HUES6 (cell line): ENCODE results near the gene KRT25.

ENCODE experiments used
- H3K27ac ChIP-seq: 2 replicates; pipeline ENCODE4 v1.7.0; 2013; ENCODE audit warnings: low read depth, mild to moderate bottlenecking, low read length, inconsistent platforms
- H3K27me3 ChIP-seq: 2 replicates; pipeline ENCODE4 v1.6.1; 2013; ENCODE audit warnings: low read length; ENCODE audit not compliant: control insufficient read depth, insufficient read depth
- H3K36me3 ChIP-seq: 2 replicates; pipeline ENCODE4 v1.6.1; 2013; ENCODE audit warnings: low read length; ENCODE audit not compliant: control insufficient read depth, insufficient read depth
- H3K4me1 ChIP-seq: 2 replicates; pipeline ENCODE4 v1.6.1; 2013; ENCODE audit warnings: low read length; ENCODE audit not compliant: control insufficient read depth, insufficient read depth
- H3K4me3 ChIP-seq: 2 replicates; pipeline ENCODE4 v1.5.1; 2013; ENCODE audit warnings: low read depth, low read length
- H3K9ac ChIP-seq: one replicate; pipeline ENCODE4 v1.6.1; 2013; ENCODE audit warnings: mild to moderate bottlenecking, low read length
- H3K9me3 ChIP-seq: 2 replicates; pipeline ENCODE4 v1.6.1; 2013; ENCODE audit warnings: low read depth, low read length; ENCODE audit not compliant: control insufficient read depth, insufficient read depth

KRT25 gene

GRCh38 chr17:40782450-40782849 is 27.3 kb upstream of the KRT25 start, which contains the start of gene KRT27:
TSS of gene KRT27 (minus strand) at chr17:40782550. CDS start at chr17:40782493, 57 bp downstream.
- no peak within 1 kb of the TSS for H3K4me3 ChIP-seq
- no peaks in the 10 kb centered on the region for H3K9me3 ChIP-seq
- no peaks in the 10 kb centered on the region for H3K4me1 ChIP-seq
- no peaks in the 10 kb centered on the region for H3K36me3 ChIP-seq
- peaks cover 29% of the 10 kb centered on the region for H3K27me3 ChIP-seq
- H3K27ac ChIP-seq, result no peak within 1 kb of the TSS
- H3K9ac ChIP-seq, result no peak within 1 kb of the TSS

DNA sequence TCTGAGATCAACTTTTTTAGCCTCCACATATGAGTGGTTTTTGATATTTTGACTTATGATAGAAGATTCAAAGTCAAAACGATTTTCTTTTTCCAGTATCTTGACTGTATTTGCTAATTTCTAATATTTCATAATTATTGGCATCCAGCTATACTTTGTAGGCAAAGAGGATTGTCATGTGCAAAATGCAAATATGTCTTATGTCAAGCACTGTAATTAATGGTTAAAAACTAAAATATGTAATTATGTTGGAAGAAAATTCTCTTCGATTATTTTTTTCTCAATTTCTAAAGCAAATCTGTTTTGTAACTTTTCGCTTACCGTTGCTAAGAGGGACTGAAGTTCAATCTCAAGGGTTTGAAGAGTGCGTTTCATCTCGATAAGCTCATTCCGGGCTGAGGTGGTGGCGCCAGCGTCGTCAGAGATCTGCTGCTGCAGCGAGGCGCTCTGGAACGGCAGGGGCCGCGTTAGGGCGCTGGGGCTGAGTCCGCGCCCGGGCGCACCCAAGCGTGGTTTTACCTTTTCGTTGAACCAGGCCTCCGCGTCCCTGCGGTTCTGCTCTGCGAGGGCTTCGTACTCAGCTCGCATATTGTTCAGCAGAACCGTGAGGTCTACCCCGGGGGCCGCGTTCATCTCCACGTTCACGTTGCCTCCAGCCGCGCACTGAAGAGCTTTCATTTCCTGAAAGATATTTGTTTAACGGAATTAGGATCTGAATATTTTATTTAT is 24.2 kb upstream of the KRT25 start:
- no peak overlapping the region; the same call in 1 of the 2 replicates for H3K4me3 ChIP-seq
- H3K4me1 ChIP-seq, result no peaks in the 10 kb centered on the region
- no peaks in the 10 kb centered on the region for H3K36me3 ChIP-seq
- no peak overlapping the region for H3K27ac ChIP-seq
- peaks cover 34% of the 10 kb centered on the region for H3K27me3 ChIP-seq
- H3K9ac ChIP-seq, result no peak overlapping the region
- no peaks in the 10 kb centered on the region for H3K9me3 ChIP-seq

DNA sequence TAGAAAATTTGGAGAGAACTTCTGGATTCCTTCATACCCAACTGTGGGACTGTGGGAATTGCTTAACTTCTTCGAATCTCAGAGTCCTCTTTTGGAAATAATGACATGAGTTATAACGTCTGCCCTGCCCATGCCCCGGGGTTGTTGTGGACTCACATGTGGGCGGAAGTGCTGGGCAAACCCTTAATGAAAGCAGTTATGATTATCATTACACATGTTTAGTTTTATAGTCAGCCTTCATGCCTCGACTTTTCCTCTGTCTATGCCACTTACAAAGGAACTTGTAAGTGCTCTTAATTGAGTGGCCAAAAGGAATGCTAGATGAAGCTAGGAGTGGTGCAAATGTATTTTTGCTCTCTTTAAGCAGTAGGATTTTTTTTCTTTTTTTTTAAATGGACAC is 23.3 kb upstream of the KRT25 start:
- Histone ChIP-seq H3K36me3 (no peaks in the 10 kb centered on the region), H3K9me3 (no peaks in the 10 kb centered on the region), H3K27ac (no peak overlapping the region), H3K27me3 (peaks cover 34% of the 10 kb centered on the region), H3K4me3 (no peak overlapping the region), H3K9ac (no peak overlapping the region), H3K4me1 (no peaks in the 10 kb centered on the region)

- Histone ChIP-seq H3K27ac (no peak overlapping the region), H3K27me3 (peaks cover 34% of the 10 kb centered on the region), H3K4me3 (no peak overlapping the region), H3K36me3 (no peaks in the 10 kb centered on the region), H3K4me1 (no peaks in the 10 kb centered on the region), H3K9me3 (no peaks in the 10 kb centered on the region), H3K9ac (no peak overlapping the region)
Measured at GRCh38 chr17:40777971-40778370, 22.8 kb upstream of the KRT25 start.

GRCh38 chr17:40777459-40777858 is 22.3 kb upstream of the KRT25 start:
- H3K4me1 ChIP-seq, result no peaks in the 10 kb centered on the region
- H3K27me3 ChIP-seq, result peaks cover 34% of the 10 kb centered on the region
- H3K36me3 ChIP-seq, result no peaks in the 10 kb centered on the region
- no peak overlapping the region for H3K27ac ChIP-seq
- no peak overlapping the region for H3K4me3 ChIP-seq
- H3K9ac ChIP-seq, result no peak overlapping the region
- H3K9me3 ChIP-seq, result no peaks in the 10 kb centered on the region

GRCh38 chr17:40775945-40776344 is 20.8 kb upstream of the KRT25 start:
- Histone ChIP-seq H3K4me1 (no peaks in the 10 kb centered on the region), H3K4me3 (no peak overlapping the region), H3K9me3 (no peaks in the 10 kb centered on the region), H3K27me3 (peaks cover 34% of the 10 kb centered on the region), H3K36me3 (no peaks in the 10 kb centered on the region), H3K9ac (no peak overlapping the region), H3K27ac (no peak overlapping the region)

GRCh38 chr17:40772101-40772500 is 17.0 kb upstream of the KRT25 start, which contains the start of gene KRT26:
TSS of gene KRT26 (minus strand) at chr17:40772201. CDS start at chr17:40772113, 88 bp downstream.
- Histone ChIP-seq H3K4me1 (no peaks in the 10 kb centered on the region), H3K9me3 (no peaks in the 10 kb centered on the region), H3K36me3 (no peaks in the 10 kb centered on the region), H3K27me3 (peaks cover 8% of the 10 kb centered on the region; the same call in 1 of the 2 replicates), H3K27ac (no peak within 1 kb of the TSS), H3K4me3 (no peak within 1 kb of the TSS), H3K9ac (no peak within 1 kb of the TSS)

DNA sequence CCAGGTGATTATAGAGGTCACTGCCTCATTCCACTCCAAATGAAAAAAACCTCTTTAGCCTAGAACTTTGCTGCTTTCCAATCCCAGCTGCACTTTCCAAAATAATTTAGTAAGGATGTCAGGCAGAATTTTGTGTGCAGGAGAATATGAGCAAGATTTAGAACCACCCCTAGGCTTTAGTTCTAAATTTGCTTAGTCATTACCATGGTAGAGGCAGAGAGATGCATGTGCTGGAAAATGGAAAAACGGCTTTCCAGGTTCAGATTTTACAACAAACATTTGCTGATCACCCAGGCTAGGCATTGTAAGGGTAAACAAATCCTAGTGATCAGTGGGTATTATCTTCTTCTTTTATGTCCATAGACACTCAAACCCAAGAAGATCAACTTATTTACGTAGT is 10.5 kb upstream of the KRT25 start:
- Histone ChIP-seq H3K27me3 (0 out of 2 replicates have a peak, but pooled peaks cover 3% of the 10 kb centered on the region), H3K9ac (no peak overlapping the region), H3K36me3 (no peaks in the 10 kb centered on the region), H3K9me3 (peaks cover 20% of the 10 kb centered on the region), H3K4me1 (no peaks in the 10 kb centered on the region), H3K4me3 (no peak overlapping the region), H3K27ac (no peak overlapping the region)

- no peak overlapping the region for H3K4me3 ChIP-seq
- no peaks in the 10 kb centered on the region for H3K36me3 ChIP-seq
- H3K27ac ChIP-seq, result no peak overlapping the region
- H3K9ac ChIP-seq, result no peak overlapping the region
- no peaks in the 10 kb centered on the region for H3K27me3 ChIP-seq
- peaks cover 26% of the 10 kb centered on the region for H3K9me3 ChIP-seq
- no peaks in the 10 kb centered on the region for H3K4me1 ChIP-seq
Measured at GRCh38 chr17:40763752-40764151, 8.6 kb upstream of the KRT25 start.

DNA sequence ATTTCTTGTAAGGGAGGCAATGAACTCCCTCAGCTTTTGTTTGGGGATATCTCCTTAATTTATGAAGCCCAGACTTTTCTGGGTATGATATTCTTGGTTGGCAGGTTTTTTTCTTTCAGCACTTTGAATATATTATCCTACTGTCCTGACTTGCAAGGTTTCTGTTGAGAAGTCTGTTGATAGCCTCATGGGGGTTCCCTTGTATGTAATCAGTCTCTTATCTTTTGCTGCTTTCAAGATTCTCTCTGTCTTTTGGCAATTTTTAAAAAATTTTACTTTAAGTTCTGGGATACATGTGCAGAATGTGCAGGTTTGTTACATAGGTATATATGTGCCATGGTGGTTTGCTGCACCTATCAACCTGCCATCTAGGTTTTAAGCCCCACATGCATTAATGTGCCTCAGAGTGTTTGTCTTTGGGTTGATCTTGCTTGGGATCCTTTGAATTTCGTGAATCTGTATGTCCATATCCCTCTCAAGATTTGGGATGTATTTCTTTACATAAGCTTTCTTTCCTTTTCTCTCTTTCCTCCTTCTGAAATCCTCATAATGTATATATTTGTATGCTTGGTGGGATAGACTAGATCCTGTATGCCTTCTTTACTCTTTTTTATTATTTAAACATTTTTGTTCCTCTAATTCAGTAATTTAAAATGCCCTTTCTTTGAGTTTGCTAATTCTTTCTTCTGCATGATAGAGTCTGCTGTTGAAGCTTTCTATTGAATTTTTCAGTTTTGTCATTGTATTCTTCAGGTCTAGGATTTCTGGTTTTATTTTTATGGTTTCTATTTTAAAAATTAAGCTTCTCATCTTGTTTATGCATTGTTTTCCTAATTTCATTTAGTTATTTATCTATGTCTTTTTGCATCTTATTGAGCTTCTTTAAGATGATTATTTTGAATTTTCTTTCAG is 5.2 kb upstream of the KRT25 start:
- Histone ChIP-seq H3K36me3 (no peaks in the 10 kb centered on the region), H3K9me3 (peaks cover 27% of the 10 kb centered on the region), H3K4me1 (no peaks in the 10 kb centered on the region)

DNA sequence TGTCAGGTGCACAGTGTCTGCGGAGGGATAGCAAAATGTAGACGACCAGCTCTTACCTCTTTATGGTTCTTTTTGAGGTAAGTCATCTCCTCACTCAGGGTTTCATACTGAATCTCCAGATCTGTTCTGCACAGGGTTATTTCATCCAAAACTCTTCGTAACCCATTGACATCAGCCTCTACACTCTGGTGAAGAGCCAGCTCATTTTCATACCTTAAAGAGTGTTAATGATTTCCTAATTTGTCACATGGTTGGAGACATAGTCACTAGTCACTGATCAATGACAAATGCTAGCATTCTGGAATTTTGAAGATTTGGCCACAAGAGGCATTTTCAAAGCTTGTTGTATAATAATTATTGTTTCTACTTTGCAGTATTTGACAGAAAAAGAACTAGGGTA is 1.3 kb downstream of the KRT25 start:
- Histone ChIP-seq H3K9ac (no peak overlapping the region), H3K27ac (no peak overlapping the region), H3K4me3 (no peak overlapping the region), H3K36me3 (no peaks in the 10 kb centered on the region), H3K4me1 (no peaks in the 10 kb centered on the region), H3K9me3 (peaks cover under 1% of the 10 kb centered on the region; the same call in 1 of the 2 replicates), H3K27me3 (peaks cover 10% of the 10 kb centered on the region; the same call in 1 of the 2 replicates)

More for the DNA sequence above, 5.2 kb upstream of the KRT25 start:
- Histone ChIP-seq H3K27me3 (no peaks in the 10 kb centered on the region), H3K4me3 (no peak overlapping the region), H3K9ac (no peak overlapping the region), H3K27ac (no peak overlapping the region)
